ENCODE measurements around the gene NOL3.
"Not testable (repeated sequence)": the region's sequence is repeated elsewhere in the genome, so short reads cannot be mapped to it uniquely, and the experiment has no call there.

Gene NOL3

GRCh38 chr16:67170168-67170948 is at the start of gene NOL3:
TSS of gene NOL3 (plus strand) at chr16:67170538.
- peak within 1 kb of the TSS; percentile 62 for H3K9ac ChIP-seq (ENCODE audit: insufficient read length)
- H3K36me3 ChIP-seq (ENCODE audit: insufficient read depth, low read length), result no peaks in the 10 kb centered on the region
- H3K9me3 ChIP-seq (ENCODE audit: low read depth, low read length), result no peaks in the 10 kb centered on the region
- H3K4me3 ChIP-seq, result peak within 1 kb of the TSS; percentile 74
- peak within 1 kb of the TSS; percentile 78 for H3K27ac ChIP-seq
- TF ChIP-seq POLR2AphosphoS5 (IDR thresholded peaks at IDR 0.05; ENCODE audit: borderline replicate concordance, low read depth, low read length) (no peak; the same call in 1 of the 2 replicates), EZH2 (IDR thresholded peaks at IDR 0.05) (no peak), FOXP2 (optimal IDR thresholded peaks at IDR 0.05; ENCODE audit: control extremely low read depth, extremely low read length, insufficient read depth) (no peak)
- DNase-seq (ENCODE audit: low read depth, low spot score), result no peak

DNA sequence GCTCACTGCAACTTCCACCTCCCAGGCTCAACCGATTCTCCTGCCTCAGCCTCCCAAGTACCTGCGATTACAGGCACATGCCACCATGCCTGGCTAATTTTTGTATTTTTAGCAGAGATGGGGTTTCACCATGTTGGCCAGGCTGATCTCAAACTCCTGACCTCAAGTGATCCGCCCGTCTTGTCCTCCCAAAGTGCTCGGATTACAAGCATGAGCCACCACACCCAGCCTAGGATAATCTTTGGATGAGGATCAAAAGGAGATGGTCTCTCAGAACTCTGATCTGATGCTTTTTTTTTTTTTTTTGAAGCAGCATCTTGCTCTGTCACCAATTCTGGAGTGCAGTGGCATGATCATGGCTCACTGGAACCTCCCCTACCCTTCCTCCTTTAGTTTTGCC is 47.5 kb upstream of the NOL3 start:
- H3K36me3 ChIP-seq (ENCODE audit: insufficient read depth, low read length); DNase-seq (ENCODE audit: low read depth, low spot score): not testable (repeated sequence)

GRCh38 chr16:67128417-67128816 is 41.9 kb upstream of the NOL3 start:
- H3K36me3 ChIP-seq (ENCODE audit: insufficient read depth, low read length), result peaks cover 8% of the 10 kb centered on the region; the same call in 1 of the 2 replicates

More for the DNA sequence above, 47.5 kb upstream of the NOL3 start:
- H3K9ac ChIP-seq (ENCODE audit: insufficient read length); H3K9me3 ChIP-seq (ENCODE audit: low read depth, low read length); H3K4me3 ChIP-seq; H3K27ac ChIP-seq: not testable (repeated sequence)

DNA sequence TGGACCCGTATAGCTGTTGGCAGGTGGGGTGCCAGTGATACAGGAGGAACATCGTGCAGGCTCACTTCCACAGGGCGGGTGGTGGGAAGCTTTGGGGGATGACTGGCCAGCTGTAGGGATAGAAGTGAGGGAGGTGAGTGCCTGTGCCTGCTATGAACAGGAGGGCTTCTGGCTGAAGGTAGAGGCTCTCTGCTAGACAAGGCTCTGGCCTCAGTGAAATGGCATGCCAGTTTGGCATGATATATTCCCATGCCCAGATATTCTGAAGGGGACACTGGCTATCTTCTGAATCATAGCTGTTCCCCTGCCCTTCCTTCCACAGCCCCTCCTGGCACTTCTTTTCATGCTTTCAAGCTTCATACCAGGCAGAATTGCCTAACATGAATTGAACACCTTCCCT is 41.5 kb upstream of the NOL3 start:
- no peak for DNase-seq (ENCODE audit: low read depth, low spot score)
- Histone ChIP-seq H3K9me3 (ENCODE audit: low read depth, low read length) (no peaks in the 10 kb centered on the region), H3K4me3 (no peak overlapping the region), H3K27ac (no peak overlapping the region), H3K36me3 (ENCODE audit: insufficient read depth, low read length) (peaks cover 8% of the 10 kb centered on the region; the same call in 1 of the 2 replicates), H3K9ac (ENCODE audit: insufficient read length) (no peak overlapping the region)
- TF ChIP-seq EZH2 (IDR thresholded peaks at IDR 0.05), result no peak

More at GRCh38 chr16:67128417-67128816, 41.9 kb upstream of the NOL3 start:
- TF ChIP-seq POLR2AphosphoS5 (IDR thresholded peaks at IDR 0.05; ENCODE audit: borderline replicate concordance, low read depth, low read length), result no peak
- no peak for TF ChIP-seq FOXP2 (optimal IDR thresholded peaks at IDR 0.05; ENCODE audit: control extremely low read depth, extremely low read length, insufficient read depth)
- no peak for TF ChIP-seq EZH2 (IDR thresholded peaks at IDR 0.05)
- no peak for DNase-seq (ENCODE audit: low read depth, low spot score)
- Histone ChIP-seq H3K9me3 (ENCODE audit: low read depth, low read length) (no peaks in the 10 kb centered on the region), H3K27ac (no peak overlapping the region), H3K4me3 (no peak overlapping the region), H3K9ac (ENCODE audit: insufficient read length) (no peak overlapping the region)

DNA sequence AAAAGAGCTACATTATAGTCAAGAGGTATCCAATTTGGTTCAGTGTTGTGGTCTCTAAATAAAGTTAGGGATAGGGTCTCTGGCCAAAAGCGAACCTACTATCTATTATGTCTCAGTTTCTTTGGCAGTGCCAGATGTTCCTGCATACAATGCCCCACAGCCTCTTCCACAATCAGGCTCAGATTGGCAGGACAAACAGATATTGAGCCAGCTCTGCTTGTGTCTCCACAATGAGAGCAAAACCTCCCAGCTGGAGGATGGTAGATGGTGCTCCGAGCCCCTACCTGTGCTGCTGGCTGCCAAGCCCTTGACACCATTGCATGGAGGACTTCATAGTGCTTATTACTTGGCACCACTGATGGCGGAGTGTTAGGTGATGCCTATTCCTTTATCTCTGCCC is 40.9 kb upstream of the NOL3 start:
- Histone ChIP-seq H3K27ac (no peak overlapping the region), H3K36me3 (ENCODE audit: insufficient read depth, low read length) (peaks cover 11% of the 10 kb centered on the region; the same call in 1 of the 2 replicates), H3K9ac (ENCODE audit: insufficient read length) (no peak overlapping the region), H3K4me3 (no peak overlapping the region), H3K9me3 (ENCODE audit: low read depth, low read length) (no peaks in the 10 kb centered on the region)
- no peak for DNase-seq (ENCODE audit: low read depth, low spot score)
- TF ChIP-seq FOXP2 (optimal IDR thresholded peaks at IDR 0.05; ENCODE audit: control extremely low read depth, extremely low read length, insufficient read depth), result no peak
- TF ChIP-seq EZH2 (IDR thresholded peaks at IDR 0.05), result no peak
- TF ChIP-seq POLR2AphosphoS5 (IDR thresholded peaks at IDR 0.05; ENCODE audit: borderline replicate concordance, low read depth, low read length), result no peak

GRCh38 chr16:67137605-67138004 is 32.7 kb upstream of the NOL3 start:
- DNase-seq (ENCODE audit: low read depth, low spot score), result no peak
- Histone ChIP-seq H3K9me3 (ENCODE audit: low read depth, low read length) (no peaks in the 10 kb centered on the region), H3K9ac (ENCODE audit: insufficient read length) (no peak overlapping the region), H3K27ac (no peak overlapping the region), H3K36me3 (ENCODE audit: insufficient read depth, low read length) (peaks cover 21% of the 10 kb centered on the region; the same call in 1 of the 2 replicates), H3K4me3 (no peak overlapping the region)
- TF ChIP-seq EZH2 (IDR thresholded peaks at IDR 0.05) (no peak), POLR2AphosphoS5 (IDR thresholded peaks at IDR 0.05; ENCODE audit: borderline replicate concordance, low read depth, low read length) (no peak), FOXP2 (optimal IDR thresholded peaks at IDR 0.05; ENCODE audit: control extremely low read depth, extremely low read length, insufficient read depth) (no peak)

DNA sequence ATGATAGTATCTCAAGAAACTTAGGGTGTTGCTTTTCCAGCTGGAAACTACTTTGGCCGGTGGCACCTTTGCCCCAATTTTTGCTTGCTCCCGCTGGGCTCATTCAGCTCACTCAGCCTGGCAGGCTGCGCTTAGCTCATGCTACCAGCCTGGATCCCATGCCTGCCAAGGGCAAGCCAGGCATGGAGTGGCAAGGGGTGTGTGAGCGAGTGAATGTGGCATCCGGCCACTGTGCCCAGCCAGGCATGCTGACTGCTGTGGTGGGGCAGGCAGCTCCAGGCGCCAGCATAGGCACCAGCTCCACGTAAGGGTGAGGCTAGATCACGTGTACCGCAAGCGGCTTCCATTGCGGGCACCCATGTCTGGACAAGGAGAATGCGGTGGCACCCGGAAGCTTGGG is 28.9 kb upstream of the NOL3 start:
- Histone ChIP-seq H3K9ac (ENCODE audit: insufficient read length) (no peak overlapping the region), H3K36me3 (ENCODE audit: insufficient read depth, low read length) (peaks cover 10% of the 10 kb centered on the region; the same call in 1 of the 2 replicates), H3K27ac (no peak overlapping the region), H3K4me3 (no peak overlapping the region), H3K9me3 (ENCODE audit: low read depth, low read length) (no peaks in the 10 kb centered on the region)
- TF ChIP-seq POLR2AphosphoS5 (IDR thresholded peaks at IDR 0.05; ENCODE audit: borderline replicate concordance, low read depth, low read length), result no peak
- no peak for TF ChIP-seq EZH2 (IDR thresholded peaks at IDR 0.05)
- TF ChIP-seq FOXP2 (optimal IDR thresholded peaks at IDR 0.05; ENCODE audit: control extremely low read depth, extremely low read length, insufficient read depth), result no peak
- no peak for DNase-seq (ENCODE audit: low read depth, low spot score)

- Histone ChIP-seq H3K4me3 (no peak overlapping the region), H3K36me3 (ENCODE audit: insufficient read depth, low read length) (peaks cover 10% of the 10 kb centered on the region; the same call in 1 of the 2 replicates), H3K27ac (no peak overlapping the region), H3K9ac (ENCODE audit: insufficient read length) (no peak overlapping the region), H3K9me3 (ENCODE audit: low read depth, low read length) (no peaks in the 10 kb centered on the region)
- TF ChIP-seq POLR2AphosphoS5 (IDR thresholded peaks at IDR 0.05; ENCODE audit: borderline replicate concordance, low read depth, low read length) (no peak), EZH2 (IDR thresholded peaks at IDR 0.05) (no peak), FOXP2 (optimal IDR thresholded peaks at IDR 0.05; ENCODE audit: control extremely low read depth, extremely low read length, insufficient read depth) (no peak)
- DNase-seq (ENCODE audit: low read depth, low spot score), result no peak
Measured at GRCh38 chr16:67142342-67142741, 28.0 kb upstream of the NOL3 start.

- no peak for DNase-seq (ENCODE audit: low read depth, low spot score)
- Histone ChIP-seq H3K9ac (ENCODE audit: insufficient read length) (no peak overlapping the region), H3K9me3 (ENCODE audit: low read depth, low read length) (no peaks in the 10 kb centered on the region), H3K36me3 (ENCODE audit: insufficient read depth, low read length) (peaks cover 10% of the 10 kb centered on the region; the same call in 1 of the 2 replicates), H3K4me3 (no peak overlapping the region), H3K27ac (no peak overlapping the region)
- TF ChIP-seq FOXP2 (optimal IDR thresholded peaks at IDR 0.05; ENCODE audit: control extremely low read depth, extremely low read length, insufficient read depth) (no peak), EZH2 (IDR thresholded peaks at IDR 0.05) (no peak)
Measured at GRCh38 chr16:67144943-67145342, 25.4 kb upstream of the NOL3 start.
